PC-3 (cell line): ENCODE data around the gene KLF13. TPM values are rescaled to one million over a fixed set of nuclear protein-coding genes. Genes with fewer than 3 reads are reported as not detected.

Source experiments
- ATAC-seq: fragments of 200-7000 bp; cut with Tn5 transposase; 2 replicates; pipeline ENCODE4 v1.9.1; 2020; ENCODE audit warnings: mild to moderate bottlenecking, moderate library complexity
- BruUV-seq: library from RNA; stranded (reverse); fragments of 400-500 nt; replicated peaks from 2 replicates; lab custom pipeline; 2021; lab: Mats Ljungman, UMichigan
- CTCF ChIA-PET: fragments of 300-600 bp; sonication (Branson Sonifier 250); formaldehyde crosslinking; loops from one replicate; lab custom pipeline; 2022; ENCODE audit warnings: antibody characterized with exemption; lab: Charles Lee
- POLR2A ChIA-PET: fragments of 300-600 bp; sonication (Branson Sonifier 250); formaldehyde crosslinking; loops from one replicate; lab custom pipeline; 2022; ENCODE audit warnings: antibody characterized with exemption; ENCODE audit not compliant: unreplicated experiment; lab: Charles Lee
- DNase-seq: peaks from one replicate; pipeline ENCODE4 v3.0.0-alpha.2; 2015
- H2AFZ ChIP-seq: fragments of 300-600 bp; sonication (generic); 2 replicates; pipeline ENCODE4 v1.6.0; 2016; ENCODE audit warnings: antibody characterized with exemption, low read length
- H3F3A ChIP-seq: fragments of 300-600 bp; sonication (generic); one replicate; pipeline ENCODE4 v1.6.0; 2017; ENCODE audit warnings: antibody characterized with exemption, low read length, control low read depth, mild to moderate bottlenecking; ENCODE audit not compliant: unreplicated experiment
- H3K27ac ChIP-seq: fragments of 300-600 bp; sonication (generic); 2 replicates; pipeline ENCODE4 v1.5.1; 2016; ENCODE audit warnings: mild to moderate bottlenecking, low read length
- H3K27me3 ChIP-seq: fragments of 300-600 bp; sonication (generic); 2 replicates; pipeline ENCODE4 v1.6.1; 2016; ENCODE audit warnings: low read length, mixed read lengths
- H3K36me3 ChIP-seq: fragments of 300-600 bp; sonication (generic); 2 replicates; pipeline ENCODE4 v1.6.1; 2016; ENCODE audit warnings: low read depth, mixed run types, low read length, mixed read lengths
- H3K4me1 ChIP-seq: fragments of 300-600 bp; sonication (generic); 2 replicates; pipeline ENCODE4 v1.5.1; 2016; ENCODE audit warnings: low read length; ENCODE audit not compliant: insufficient read depth
- H3K4me2 ChIP-seq: fragments of 300-600 bp; sonication (generic); 2 replicates; pipeline ENCODE4 v1.6.0; 2016; ENCODE audit warnings: low read length
- H3K4me3 ChIP-seq: fragments of 300-600 bp; sonication (generic); 2 replicates; pipeline ENCODE4 v1.5.1; 2016; ENCODE audit warnings: mild to moderate bottlenecking, low read length, mixed read lengths
- H3K79me2 ChIP-seq: fragments of 300-600 bp; sonication (generic); 2 replicates; pipeline ENCODE4 v1.6.1; 2017; ENCODE audit warnings: low read length, mixed read lengths
- H3K9ac ChIP-seq: fragments of 300-600 bp; sonication (generic); 2 replicates; pipeline ENCODE4 v1.6.0; 2016; ENCODE audit warnings: mild to moderate bottlenecking, low read length
- H3K9me2 ChIP-seq: fragments of 300-600 bp; sonication (generic); replicated peaks from 2 replicates; pipeline ENCODE4 v1.6.1; 2016; ENCODE audit warnings: mixed run types, low read length, mixed read lengths
- H3K9me3 ChIP-seq: fragments of 300-600 bp; sonication (generic); 2 replicates; pipeline ENCODE4 v1.6.1; 2016; ENCODE audit warnings: low read length, mixed read lengths
- H4K20me1 ChIP-seq: fragments of 300-600 bp; sonication (generic); 2 replicates; pipeline ENCODE4 v1.6.1; 2016; ENCODE audit warnings: low read length, mixed read lengths
- EZH2 ChIP-seq: fragments of 300-600 bp; sonication (generic); IDR thresholded peaks from one replicate; pipeline ENCODE4 v1.6.1; 2017; ENCODE audit warnings: antibody characterized with exemption, mild to moderate bottlenecking, low read length; ENCODE audit not compliant: unreplicated experiment
- EZH2phosphoT487 ChIP-seq: fragments of 300-600 bp; sonication (generic); IDR thresholded peaks from 2 replicates; pipeline ENCODE4 v1.6.1; 2018; ENCODE audit warnings: mild to moderate bottlenecking, antibody characterized with exemption, low read length, borderline replicate concordance
- intact Hi-C: fragments of 100-400 bp; cut with micrococcal nuclease; formaldehyde crosslinking; loops from 2 replicates; pipeline ENCODE4 v1.9.0; 2023
- total RNA-seq: library from RNA; depleted of rRNA; stranded (reverse); fragments of >200 nt; gene quantifications from 2 replicates; pipeline ENCODE4 v1.2.3, GENCODE V29; 2014
- TF ChIP-seq, protein P1 (sequence below): fragments of 300-600 bp; sonication (generic); conservative IDR thresholded peaks from 2 replicates; pipeline ENCODE4 v1.5.1; 2017; ENCODE audit warnings: antibody characterized with exemption, low read depth, mild to moderate bottlenecking, low read length

Gene KLF13
- total RNA-seq, 1 experiment from 2014 or later = 11.4 TPM

DNA sequence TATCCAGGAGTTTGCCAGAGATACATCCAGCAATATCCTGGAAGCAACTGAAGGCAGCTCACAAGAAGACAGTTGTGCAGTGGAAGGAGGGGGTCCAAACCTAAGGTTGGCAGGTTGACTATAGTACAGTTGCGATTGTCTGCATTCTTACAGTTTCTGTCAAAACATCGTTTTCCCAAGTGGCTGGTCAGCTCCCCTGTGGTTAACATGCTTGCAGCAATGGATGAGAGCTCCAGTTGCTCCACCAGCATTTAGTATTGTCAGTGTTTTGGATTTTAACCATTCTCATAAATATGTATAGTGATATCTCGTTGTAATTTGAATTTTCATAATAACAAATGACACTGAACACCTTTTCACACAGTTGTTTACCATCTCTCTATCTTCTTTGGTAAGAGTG is 31.5 kb downstream of the KLF13 start:
- H3K4me1 ChIP-seq = no peaks in the 10 kb centered on the region
- CTCF ChIA-PET = no interaction called here
- no TSS peak for BruUV-seq
- DNase-seq = no peak
- intact Hi-C loops = no loop called here
- H3K27ac ChIP-seq = no peak overlapping the region
- no peak overlapping the region for H3K4me3 ChIP-seq
- H2AFZ ChIP-seq = no peak overlapping the region
- H3K36me3 ChIP-seq = no peaks in the 10 kb centered on the region
- H3K27me3 ChIP-seq = no peaks in the 10 kb centered on the region
- H3K9me3 ChIP-seq = no peaks in the 10 kb centered on the region
- no peaks in the 10 kb centered on the region for H3F3A ChIP-seq
- H3K9me2 ChIP-seq = no peaks in the 10 kb centered on the region
- no peaks in the 10 kb centered on the region for H3K79me2 ChIP-seq
- TF ChIP-seq, protein P1, sequence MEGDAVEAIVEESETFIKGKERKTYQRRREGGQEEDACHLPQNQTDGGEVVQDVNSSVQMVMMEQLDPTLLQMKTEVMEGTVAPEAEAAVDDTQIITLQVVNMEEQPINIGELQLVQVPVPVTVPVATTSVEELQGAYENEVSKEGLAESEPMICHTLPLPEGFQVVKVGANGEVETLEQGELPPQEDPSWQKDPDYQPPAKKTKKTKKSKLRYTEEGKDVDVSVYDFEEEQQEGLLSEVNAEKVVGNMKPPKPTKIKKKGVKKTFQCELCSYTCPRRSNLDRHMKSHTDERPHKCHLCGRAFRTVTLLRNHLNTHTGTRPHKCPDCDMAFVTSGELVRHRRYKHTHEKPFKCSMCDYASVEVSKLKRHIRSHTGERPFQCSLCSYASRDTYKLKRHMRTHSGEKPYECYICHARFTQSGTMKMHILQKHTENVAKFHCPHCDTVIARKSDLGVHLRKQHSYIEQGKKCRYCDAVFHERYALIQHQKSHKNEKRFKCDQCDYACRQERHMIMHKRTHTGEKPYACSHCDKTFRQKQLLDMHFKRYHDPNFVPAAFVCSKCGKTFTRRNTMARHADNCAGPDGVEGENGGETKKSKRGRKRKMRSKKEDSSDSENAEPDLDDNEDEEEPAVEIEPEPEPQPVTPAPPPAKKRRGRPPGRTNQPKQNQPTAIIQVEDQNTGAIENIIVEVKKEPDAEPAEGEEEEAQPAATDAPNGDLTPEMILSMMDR = no peak
- TF ChIP-seq EZH2phosphoT487 = no peak
- TF ChIP-seq EZH2 = no peak
- H4K20me1 ChIP-seq = no peaks in the 10 kb centered on the region
- H3K4me2 ChIP-seq = no peak overlapping the region
- H3K9ac ChIP-seq = no peak overlapping the region
- POLR2A ChIA-PET = no interaction called here
- ATAC-seq = no peak

DNA sequence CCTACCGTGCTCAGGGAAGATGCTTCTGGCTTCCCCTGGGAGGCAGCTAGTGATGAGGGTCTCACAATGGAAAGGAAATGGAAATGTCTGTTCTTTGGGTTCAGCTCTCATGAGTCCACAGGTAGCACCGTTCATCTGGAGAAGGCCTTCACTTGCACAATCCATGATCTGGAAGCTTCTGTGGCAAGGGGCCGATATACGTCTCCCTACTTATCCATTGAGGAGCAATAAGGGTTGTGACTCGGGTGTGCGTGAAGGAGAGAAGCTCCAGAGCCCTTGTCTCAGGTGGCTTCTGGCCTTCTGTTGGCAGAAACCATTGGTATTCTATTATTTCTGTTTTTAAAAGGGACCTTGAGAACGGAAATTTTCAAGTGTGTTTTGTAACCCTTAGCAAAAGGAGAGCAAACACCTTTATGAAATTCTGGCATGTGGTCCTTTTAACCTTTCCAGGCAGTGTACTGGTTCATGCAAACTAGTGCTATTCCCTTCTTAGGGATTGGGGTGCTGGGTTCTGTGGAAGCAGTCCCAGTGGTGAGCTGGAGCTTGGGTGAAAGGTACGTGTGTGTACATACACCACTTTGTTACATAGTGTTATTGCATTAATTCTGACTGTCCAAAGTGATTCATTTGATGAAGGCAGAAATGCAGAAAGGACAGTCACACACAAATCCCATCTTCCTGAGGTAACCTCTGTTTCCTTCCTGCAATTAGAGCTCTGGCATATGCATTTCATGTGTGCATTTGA is 32.5 kb downstream of the KLF13 start:
- CTCF ChIA-PET = no interaction called here
- no peaks in the 10 kb centered on the region for H3K79me2 ChIP-seq

More for the DNA sequence above, 32.5 kb downstream of the KLF13 start:
- no TSS peak for BruUV-seq
- Histone ChIP-seq H3K36me3 (no peaks in the 10 kb centered on the region), H3K27ac (no peak overlapping the region), H2AFZ (no peak overlapping the region), H3K4me1 (no peaks in the 10 kb centered on the region), H3K9me2 (no peaks in the 10 kb centered on the region), H3F3A (no peaks in the 10 kb centered on the region), H3K27me3 (no peaks in the 10 kb centered on the region), H3K9me3 (no peaks in the 10 kb centered on the region), H3K9ac (no peak overlapping the region), H3K4me3 (no peak overlapping the region), H4K20me1 (no peaks in the 10 kb centered on the region), H3K4me2 (no peak overlapping the region)
- no peak for DNase-seq
- no peak for TF ChIP-seq EZH2phosphoT487
- TF ChIP-seq, protein P1 = no peak
- TF ChIP-seq EZH2 = no peak
- no peak; the same call in 1 of the 2 replicates for ATAC-seq
- POLR2A ChIA-PET = no interaction called here
- intact Hi-C loops = no loop called here
